SJSA1 (cell line): ENCODE data around the gene ZNF729. TPM values are rescaled to one million over a fixed set of nuclear protein-coding genes. Genes with fewer than 3 reads are reported as not detected.

ENCODE experiments used
- total RNA-seq: library from RNA; depleted of rRNA; stranded (reverse); fragments of >200 nt; shearing (Covaris generic); gene quantifications from 2 replicates; pipeline ENCODE4 v1.2.3, GENCODE V29; 2014; rRNA removed

The ZNF729 gene
- total RNA-seq, 1 experiment from 2014 or later = not detected

Other genes starting within 250 kb of the ZNF729 start
- gene ZNF257, start 234.0 kb upstream of the ZNF729 start, total RNA-seq = not detected in 2 replicates
- not detected in 2 replicates for gene ZNF676, start 89.5 kb upstream of the ZNF729 start, total RNA-seq
- gene ZNF98, start 135.9 kb downstream of the ZNF729 start, total RNA-seq = not detected in 2 replicates